CD8-positive, alpha-beta memory T cell (primary cell): Measurements from ENCODE around the gene EFCAB5. TPM values are rescaled to one million over a fixed set of nuclear protein-coding genes. Genes with fewer than 3 reads are reported as not detected.
"Not testable (repeated sequence)": the region's sequence is repeated elsewhere in the genome, so short reads cannot be mapped to it uniquely, and the experiment has no call there.

ENCODE experiments used
- CTCF ChIA-PET: fragments of 350-600 bp; sonication (Branson Sonifier 250); formaldehyde crosslinking; loops from one replicate; lab custom pipeline; 2021; ENCODE audit warnings: antibody characterized with exemption; lab: Charles Lee
- POLR2A ChIA-PET: fragments of 350-600 bp; sonication (Branson Sonifier 250); formaldehyde crosslinking; loops from one replicate; lab custom pipeline; 2021; ENCODE audit warnings: antibody characterized with exemption; lab: Charles Lee
- DNase-seq, 5 donors: peaks; one replicate each; pipeline versions ENCODE4 v3.0.0 to v3.0.0-alpha.2; 2020 to 2022; ENCODE audit warnings: mixed read lengths in 1 of 5
- H3K27ac ChIP-seq: one replicate; pipeline ENCODE4 v1.7.0; 2013; ENCODE audit warnings: low read depth, mild to moderate bottlenecking, low read length, moderate library complexity
- H3K27me3 ChIP-seq: 2 replicates; pipeline ENCODE4 v1.7.0; 2013; ENCODE audit warnings: low read length, mild to moderate bottlenecking; ENCODE audit not compliant: insufficient read depth, poor library complexity, severe bottlenecking
- H3K36me3 ChIP-seq: 2 replicates; pipeline ENCODE4 v1.7.0; 2013; ENCODE audit warnings: mild to moderate bottlenecking, low read length, moderate library complexity; ENCODE audit not compliant: insufficient read depth
- H3K4me1 ChIP-seq: 2 replicates; pipeline ENCODE4 v1.7.0; 2013; ENCODE audit warnings: mild to moderate bottlenecking, low read length, moderate library complexity; ENCODE audit not compliant: insufficient read depth
- H3K4me3 ChIP-seq: 2 replicates; pipeline ENCODE4 v1.7.0; 2013; ENCODE audit warnings: mild to moderate bottlenecking, low read length
- H3K9me3 ChIP-seq: 2 replicates; pipeline ENCODE4 v1.7.0; 2013; ENCODE audit warnings: mild to moderate bottlenecking, low read length
- H3K27ac Mint-ChIP-seq, 8 donors: one replicate each; pipeline ENCODE4 v1.8.0; 2020 to 2021; ENCODE audit warnings: mixed read lengths in 8 of 8, mild to moderate bottlenecking in 6 of 8, inconsistent platforms in 3 of 8, moderate library complexity in 3 of 8
- H3K27me3 Mint-ChIP-seq, 2 donors: one replicate each; pipeline ENCODE4 v1.8.0; 2020 to 2021; ENCODE audit warnings: mixed read lengths in 2 of 2, mild to moderate bottlenecking in 1 of 2, moderate library complexity in 1 of 2
- H3K36me3 Mint-ChIP-seq, 3 donors: one replicate each; pipeline ENCODE4 v1.8.0; 2020 to 2021; ENCODE audit warnings: mixed read lengths in 3 of 3, inconsistent platforms in 1 of 3, mild to moderate bottlenecking in 1 of 3
- H3K4me1 Mint-ChIP-seq, 3 donors: one replicate each; pipeline ENCODE4 v1.8.0; 2020 to 2021; ENCODE audit warnings: mixed read lengths in 3 of 3, inconsistent platforms in 1 of 3, mild to moderate bottlenecking in 1 of 3
- H3K4me3 Mint-ChIP-seq, 7 donors: one replicate each; pipeline ENCODE4 v1.8.0; 2020 to 2021; ENCODE audit warnings: mixed read lengths in 7 of 7, mild to moderate bottlenecking in 6 of 7, moderate library complexity in 4 of 7, inconsistent platforms in 2 of 7
- H3K9me3 Mint-ChIP-seq, 5 donors: one replicate each; pipeline ENCODE4 v1.8.0; 2020 to 2022; ENCODE audit warnings: mixed read lengths in 5 of 5, mild to moderate bottlenecking in 3 of 5, moderate library complexity in 2 of 5, inconsistent platforms in 1 of 5
- polyA plus RNA-seq: library from polyadenylated mRNA; unstranded; fragments of 300-500 nt; fragmentation: Illumina TruSeq; gene quantifications from one replicate; pipeline ENCODE4 v1.2.3, GENCODE V29; 2021
- total RNA-seq, 2 experiments: library from RNA; stranded (reverse); gene quantifications; one replicate each; pipeline ENCODE4 v1.2.3, GENCODE V29; 2021

Gene EFCAB5
- total and polyA plus RNA-seq, 3 experiments from 2014 or later = 0.58 to 1.2 (median 0.84) TPM

DNA sequence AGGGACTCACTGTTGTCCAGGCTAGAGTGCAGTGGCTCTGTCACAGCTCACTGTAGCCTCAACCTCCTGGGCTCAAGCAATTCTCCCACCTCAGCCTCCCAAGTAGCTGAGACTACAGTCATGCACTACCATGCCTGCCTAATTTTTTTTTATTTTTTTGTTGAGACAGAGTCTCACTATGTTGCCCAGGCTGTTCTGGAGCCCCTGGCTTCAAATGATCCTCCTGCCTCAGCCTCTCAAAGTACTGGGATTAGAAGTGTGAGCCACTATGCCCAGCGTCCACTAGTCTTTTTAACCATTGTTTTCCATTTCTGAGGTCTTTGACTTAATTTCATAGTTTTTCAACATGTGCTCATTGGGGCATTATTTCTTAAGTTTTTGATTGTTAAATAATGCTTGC lies 188.7 kb downstream of the EFCAB5 start:
- no peaks in the 10 kb centered on the region for H3K36me3 ChIP-seq
- no peak for DNase-seq
- Mint-ChIP-seq H3K27ac (peak overlapping the region in 1 of 8 donors; percentile 91), H3K36me3 (peaks cover 0 to 53% (median 5%) of the 10 kb centered on the region in 3 donors), H3K4me1 (peaks cover 28 to 50% (median 45%) of the 10 kb centered on the region in 3 donors), H3K27me3 (no peaks in the 10 kb centered on the region), H3K4me3 (no peak overlapping the region), H3K9me3 (no peaks in the 10 kb centered on the region)
- ChIA-PET CTCF (no interaction called here), POLR2A (interaction anchor here (0.7 kb wide), 1 partner anchor 1664 kb away, joined by 3 read pairs; no protein-coding TSS in a partner anchor)
- no peak overlapping the region for H3K27ac ChIP-seq
- H3K27me3 ChIP-seq = no peaks in the 10 kb centered on the region
- no peaks in the 10 kb centered on the region for H3K4me1 ChIP-seq
- H3K9me3 ChIP-seq = no peaks in the 10 kb centered on the region
- H3K4me3 ChIP-seq = no peak overlapping the region

DNA sequence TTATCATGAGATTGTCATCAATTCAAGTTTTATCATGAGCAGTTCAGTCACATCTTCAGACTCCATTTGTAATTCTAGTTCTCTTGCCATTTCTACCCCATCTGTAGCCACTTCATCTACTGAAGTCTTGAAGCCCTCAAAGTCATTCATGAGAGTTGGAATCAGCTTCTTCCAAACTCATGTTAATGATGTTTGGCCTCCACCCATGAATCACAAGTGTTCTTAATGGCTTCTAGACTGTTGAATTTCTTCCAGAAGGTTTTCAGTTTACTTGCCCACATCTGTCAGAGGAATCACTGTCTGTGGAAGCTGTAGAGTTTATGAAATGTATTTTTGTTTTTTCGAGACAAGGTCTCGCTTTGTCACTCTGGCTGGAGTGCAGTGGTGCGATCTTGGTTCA lies 191.2 kb downstream of the EFCAB5 start:
- H3K4me1 Mint-ChIP-seq = peaks cover 26 to 46% (median 39%) of the 10 kb centered on the region in 3 donors
- Histone ChIP-seq H3K9me3 (no peaks in the 10 kb centered on the region), H3K27me3 (no peaks in the 10 kb centered on the region), H3K4me1 (no peaks in the 10 kb centered on the region), H3K4me3 (no peak overlapping the region), H3K27ac (no peak overlapping the region), H3K36me3 (no peaks in the 10 kb centered on the region)
- H3K27me3 Mint-ChIP-seq = no peaks in the 10 kb centered on the region
- no peak overlapping the region for H3K27ac Mint-ChIP-seq
- DNase-seq = no peak
- no peak overlapping the region for H3K4me3 Mint-ChIP-seq
- ChIA-PET POLR2A (interaction anchor here (0.6 kb wide), 2 partner anchors 142 to 242 kb away, joined by 3 to 4 read pairs; no protein-coding TSS in a partner anchor), CTCF (interaction anchor here (0.7 to 1.0 kb wide), 2 partner anchors 10 to 702 kb away, joined by 3 read pairs; no protein-coding TSS in a partner anchor)
- H3K36me3 Mint-ChIP-seq = peaks cover 0 to 47% (median 5%) of the 10 kb centered on the region in 3 donors
- no peaks in the 10 kb centered on the region for H3K9me3 Mint-ChIP-seq

DNA sequence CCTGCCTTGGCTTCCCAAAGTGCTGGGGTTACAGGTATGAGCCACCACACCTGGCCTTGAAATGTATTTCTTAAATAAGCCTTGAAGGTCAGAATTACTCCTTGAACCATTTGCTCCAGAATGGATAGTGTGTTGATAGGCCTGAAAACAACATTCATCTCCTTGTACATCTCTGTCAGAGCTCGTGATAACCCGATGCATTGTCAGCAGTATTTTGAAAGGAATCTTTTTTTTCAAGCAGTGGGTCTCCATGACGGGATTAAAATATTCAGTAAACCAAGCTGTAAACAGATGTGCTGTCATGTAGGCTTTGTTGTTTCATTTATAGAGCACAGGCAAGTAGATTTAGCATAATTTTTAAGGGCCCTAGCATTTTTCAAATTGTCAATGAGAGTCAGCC lies 191.8 kb downstream of the EFCAB5 start:
- Mint-ChIP-seq H3K36me3 (peaks cover 0 to 51% (median 5%) of the 10 kb centered on the region in 3 donors), H3K27me3 (no peaks in the 10 kb centered on the region), H3K27ac (no peak overlapping the region), H3K4me1 (peaks cover 31 to 52% (median 45%) of the 10 kb centered on the region in 3 donors), H3K9me3 (no peaks in the 10 kb centered on the region), H3K4me3 (no peak overlapping the region)
- Histone ChIP-seq H3K4me1 (no peaks in the 10 kb centered on the region), H3K27ac (no peak overlapping the region), H3K27me3 (no peaks in the 10 kb centered on the region), H3K36me3 (no peaks in the 10 kb centered on the region), H3K4me3 (no peak overlapping the region), H3K9me3 (no peaks in the 10 kb centered on the region)
- no peak for DNase-seq
- ChIA-PET CTCF (interaction anchor here (0.7 to 1.7 kb wide), 3 partner anchors 9 to 702 kb away, joined by 3 to 7 read pairs (median 3); no protein-coding TSS in a partner anchor), POLR2A (interaction anchor here (0.6 kb wide), 1 partner anchor 241 kb away, joined by 4 read pairs; no protein-coding TSS in a partner anchor)

DNA sequence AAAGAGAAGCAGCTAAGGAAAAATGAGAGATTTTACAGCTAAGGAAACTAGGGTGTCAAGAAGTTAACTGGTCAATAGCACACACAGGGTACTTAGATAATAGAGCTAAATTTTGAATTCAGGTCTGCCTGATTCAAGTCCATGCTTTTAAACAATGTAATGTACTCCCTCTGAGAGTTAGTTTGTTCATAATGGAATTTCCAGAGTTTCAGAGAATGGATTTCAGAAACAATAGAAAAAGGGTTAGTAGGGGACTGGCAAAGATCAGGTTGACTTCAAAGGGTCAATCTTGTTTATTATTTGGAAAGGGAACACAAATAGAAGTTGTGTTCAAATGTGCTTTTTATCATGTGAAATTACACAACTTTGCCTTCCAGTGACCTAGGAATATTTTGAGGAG lies 193.1 kb downstream of the EFCAB5 start:
- no peak overlapping the region for H3K4me3 ChIP-seq
- peak overlapping the region in 3 of 8 donors; percentile 16 to 45 (median 42) for H3K27ac Mint-ChIP-seq
- no peak for DNase-seq
- no peaks in the 10 kb centered on the region for H3K9me3 ChIP-seq
- no peaks in the 10 kb centered on the region for H3K4me1 ChIP-seq
- no peaks in the 10 kb centered on the region for H3K27me3 ChIP-seq
- H3K36me3 ChIP-seq = no peaks in the 10 kb centered on the region
- no peaks in the 10 kb centered on the region for H3K9me3 Mint-ChIP-seq
- POLR2A ChIA-PET = no interaction called here
- no peak overlapping the region for H3K4me3 Mint-ChIP-seq
- peaks cover 0 to 53% (median 3%) of the 10 kb centered on the region in 3 donors for H3K36me3 Mint-ChIP-seq
- H3K27ac ChIP-seq = no peak overlapping the region
- H3K27me3 Mint-ChIP-seq = no peaks in the 10 kb centered on the region
- peaks cover 35 to 58% (median 54%) of the 10 kb centered on the region in 3 donors for H3K4me1 Mint-ChIP-seq
- CTCF ChIA-PET = interaction anchor here (1.7 kb wide), 1 partner anchor 30 kb away, joined by 7 read pairs; no protein-coding TSS in a partner anchor

DNA sequence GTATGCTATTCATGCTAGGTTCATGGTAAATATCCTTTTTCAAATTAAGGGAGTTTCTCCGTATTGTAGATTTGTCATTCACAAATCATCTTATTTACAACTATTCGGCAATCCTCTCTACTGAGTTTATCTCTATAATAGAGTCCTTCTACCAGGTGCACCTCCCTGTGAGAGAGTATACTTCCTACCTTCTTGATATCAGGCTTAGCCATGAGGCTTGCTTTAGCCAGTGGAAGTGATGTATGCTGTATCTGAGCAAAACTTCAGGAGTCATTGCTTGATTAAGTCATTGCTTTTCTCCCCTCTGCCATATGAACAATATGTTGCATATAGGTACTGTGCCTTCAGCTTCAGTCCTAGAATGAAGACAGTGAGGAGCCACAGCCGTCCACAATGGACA lies 195.7 kb downstream of the EFCAB5 start:
- Histone ChIP-seq H3K9me3 (no peaks in the 10 kb centered on the region), H3K27me3 (no peaks in the 10 kb centered on the region), H3K4me1 (no peaks in the 10 kb centered on the region), H3K36me3 (no peaks in the 10 kb centered on the region), H3K4me3 (no peak overlapping the region), H3K27ac (no peak overlapping the region)
- ChIA-PET POLR2A (no interaction called here), CTCF (no interaction called here)
- no peak for DNase-seq
- Mint-ChIP-seq H3K27me3 (no peaks in the 10 kb centered on the region), H3K36me3 (peaks cover 0 to 38% (median 0%) of the 10 kb centered on the region in 3 donors), H3K27ac (peak overlapping the region in 4 of 8 donors; percentile 6 to 52 (median 51)), H3K4me3 (no peak overlapping the region), H3K4me1 (peaks cover 27 to 47% (median 46%) of the 10 kb centered on the region in 3 donors), H3K9me3 (no peaks in the 10 kb centered on the region)

DNA sequence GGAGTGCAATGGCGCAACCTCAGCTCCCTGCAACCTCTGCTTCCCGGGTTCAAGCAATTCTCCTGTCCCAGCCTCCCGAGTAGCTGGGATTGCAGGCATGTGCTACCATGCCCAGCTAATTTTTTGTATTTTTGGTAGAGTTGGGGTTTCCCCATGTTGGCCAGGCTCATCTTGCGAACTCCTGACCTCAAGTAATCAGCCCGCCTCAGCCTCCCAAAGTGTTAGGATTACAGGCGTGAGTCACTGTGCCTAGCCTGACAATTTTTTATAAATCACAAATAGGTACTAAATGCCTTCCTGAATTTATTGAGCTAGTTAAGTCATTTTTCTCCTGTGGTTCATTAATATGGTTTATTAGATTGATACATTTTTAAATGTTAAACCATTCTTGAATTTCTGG lies 206.4 kb downstream of the EFCAB5 start:
- H3K9me3 Mint-ChIP-seq, H3K4me3 Mint-ChIP-seq, H3K9me3 ChIP-seq, H3K27me3 Mint-ChIP-seq, POLR2A ChIA-PET, DNase-seq, H3K4me3 ChIP-seq, H3K27me3 ChIP-seq, H3K4me1 ChIP-seq, CTCF ChIA-PET, H3K27ac ChIP-seq, H3K36me3 ChIP-seq: not testable (repeated sequence)
- Mint-ChIP-seq H3K27ac (peak overlapping the region in 3 of 8 donors; percentile 28 to 84 (median 29)), H3K4me1 (peaks cover 21 to 45% (median 39%) of the 10 kb centered on the region in 3 donors), H3K36me3 (peaks cover 0 to 16% (median 5%) of the 10 kb centered on the region in 3 donors)

DNA sequence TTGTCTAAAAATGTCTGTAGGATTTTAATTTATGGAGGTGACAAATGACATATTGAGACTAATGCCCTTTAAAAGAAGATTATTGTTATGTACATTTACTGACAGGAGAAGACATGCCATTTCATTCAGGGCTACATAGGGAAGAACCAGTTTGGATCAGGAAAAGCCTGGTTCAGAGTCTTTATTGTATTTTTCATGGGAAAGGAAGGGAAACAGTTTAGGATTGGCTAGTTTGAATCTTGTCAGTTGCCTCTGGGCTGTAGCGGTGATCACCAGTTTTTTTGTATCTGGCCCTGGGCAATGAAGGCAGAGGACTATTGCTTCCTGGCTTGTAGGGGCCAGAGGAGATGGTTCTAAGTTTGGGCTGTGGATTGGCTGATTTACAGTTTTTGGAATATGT lies 206.9 kb downstream of the EFCAB5 start:
- Histone ChIP-seq H3K27me3 (no peaks in the 10 kb centered on the region), H3K27ac (no peak overlapping the region), H3K4me1 (no peaks in the 10 kb centered on the region), H3K36me3 (no peaks in the 10 kb centered on the region), H3K4me3 (no peak overlapping the region), H3K9me3 (no peaks in the 10 kb centered on the region)
- Mint-ChIP-seq H3K4me1 (peaks cover 18 to 45% (median 34%) of the 10 kb centered on the region in 3 donors), H3K4me3 (no peak overlapping the region), H3K27ac (peak overlapping the region in 6 of 8 donors; percentile 0 to 60 (median 22)), H3K27me3 (no peaks in the 10 kb centered on the region), H3K9me3 (no peaks in the 10 kb centered on the region), H3K36me3 (peaks cover 0 to 18% (median 8%) of the 10 kb centered on the region in 3 donors)
- POLR2A ChIA-PET = no interaction called here
- CTCF ChIA-PET = no interaction called here
- DNase-seq = no peak

DNA sequence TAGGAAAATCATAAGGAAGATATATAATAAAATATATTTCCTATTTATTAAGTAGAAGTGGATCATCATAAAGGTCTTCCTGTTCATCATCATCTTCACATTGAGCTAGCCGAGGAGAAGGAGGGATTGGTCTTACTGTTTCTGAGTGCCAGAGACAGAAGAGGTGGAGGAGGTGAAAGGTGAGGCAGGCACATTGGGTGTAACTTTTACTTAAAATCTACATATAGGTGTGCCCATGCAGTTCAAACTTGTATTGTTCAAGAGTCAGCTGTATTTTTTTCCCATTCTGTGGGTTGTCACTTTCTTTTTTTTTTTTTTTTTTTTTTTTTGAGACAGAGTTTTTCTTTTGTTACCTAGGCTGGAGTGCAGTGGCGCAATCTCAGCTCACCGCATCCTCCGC lies 210.0 kb downstream of the EFCAB5 start:
- H3K9me3 Mint-ChIP-seq = no peaks in the 10 kb centered on the region
- POLR2A ChIA-PET = no interaction called here
- H3K9me3 ChIP-seq = no peaks in the 10 kb centered on the region
- H3K4me3 ChIP-seq = no peak overlapping the region
- peaks cover 0 to 25% (median 9%) of the 10 kb centered on the region in 3 donors for H3K36me3 Mint-ChIP-seq
- no peak overlapping the region for H3K4me3 Mint-ChIP-seq
- peak overlapping the region in 1 of 8 donors; percentile 54 for H3K27ac Mint-ChIP-seq
- DNase-seq = no peak
- H3K4me1 ChIP-seq = no peaks in the 10 kb centered on the region
- no peak overlapping the region for H3K27ac ChIP-seq
- H3K27me3 Mint-ChIP-seq = no peaks in the 10 kb centered on the region
- CTCF ChIA-PET = no interaction called here
- H3K36me3 ChIP-seq = no peaks in the 10 kb centered on the region
- H3K27me3 ChIP-seq = no peaks in the 10 kb centered on the region
- peaks cover 20 to 44% (median 26%) of the 10 kb centered on the region in 3 donors for H3K4me1 Mint-ChIP-seq
